GM21825 (cell line): ENCODE data around the gene TLE5.
"Not testable (repeated sequence)": the region's sequence is repeated elsewhere in the genome, so short reads cannot be mapped to it uniquely, and the experiment has no call there.

Experiments
- ATAC-seq: cut with Tn5 transposase; IDR thresholded peaks from one replicate; pipeline ENCODE4 v1.9.1; 2021; ENCODE audit warnings: mild to moderate bottlenecking, moderate library complexity; ENCODE audit not compliant: unreplicated experiment

TLE5 gene

GRCh38 chr19:3045885-3046697, 16.2 kb downstream of the TLE5 start:
- ATAC-seq = no peak

GRCh38 chr19:3045191-3045590, 17.1 kb downstream of the TLE5 start:
- no peak for ATAC-seq

- ATAC-seq = no peak
Observed at GRCh38 chr19:3042621-3043267, 19.6 kb downstream of the TLE5 start.

- no peak for ATAC-seq
Observed at GRCh38 chr19:3041761-3042620, 20.3 kb downstream of the TLE5 start.

- ATAC-seq = no peak
Observed at GRCh38 chr19:3041327-3041726, 21.0 kb downstream of the TLE5 start.

GRCh38 chr19:3039641-3040077, 22.6 kb downstream of the TLE5 start:
- ATAC-seq = no peak

GRCh38 chr19:3039125-3039524, 23.2 kb downstream of the TLE5 start:
- ATAC-seq = no peak

- ATAC-seq = no peak
Observed at GRCh38 chr19:3038214-3038613, 24.1 kb downstream of the TLE5 start.

- ATAC-seq = not testable (repeated sequence)
Observed at GRCh38 chr19:3036977-3037544, 25.2 kb downstream of the TLE5 start.

- ATAC-seq = peak; percentile 45
Observed at GRCh38 chr19:3036119-3036976, 25.9 kb downstream of the TLE5 start.

GRCh38 chr19:3035542-3036118, 26.7 kb downstream of the TLE5 start:
- ATAC-seq = peak; percentile 77

- no peak for ATAC-seq
Observed at GRCh38 chr19:3034656-3035541, 27.4 kb downstream of the TLE5 start.

GRCh38 chr19:3034406-3034655, 28.0 kb downstream of the TLE5 start:
- ATAC-seq = no peak

- ATAC-seq = no peak
Observed at GRCh38 chr19:3033595-3034405, 28.5 kb downstream of the TLE5 start.

- no peak for ATAC-seq
Observed at GRCh38 chr19:3031607-3031867, 30.8 kb downstream of the TLE5 start.

- ATAC-seq = no peak
Observed at GRCh38 chr19:3029065-3029923, 33.0 kb downstream of the TLE5 start, which contains the start of gene TLE2. TLE2 (minus strand) TSS chr19:3029280; CDS start chr19:3028904, 376 bp downstream.

- ATAC-seq = no peak
Observed at GRCh38 chr19:3028305-3029064, 33.8 kb downstream of the TLE5 start.
